CD4-positive, alpha-beta T cell treated with Interleukin-6 at 100 ng/mL for 8 hours (primary cell): Measurements from ENCODE around the gene WNT5A.
"Not testable (repeated sequence)": the region's sequence is repeated elsewhere in the genome, so short reads cannot be mapped to it uniquely, and the experiment has no call there.

Source experiments
- DNase-seq: peaks from one replicate; pipeline ENCODE4 v3.0.0-alpha.2; 2020; ENCODE audit warnings: mixed read lengths, low spot score

The WNT5A gene

DNA sequence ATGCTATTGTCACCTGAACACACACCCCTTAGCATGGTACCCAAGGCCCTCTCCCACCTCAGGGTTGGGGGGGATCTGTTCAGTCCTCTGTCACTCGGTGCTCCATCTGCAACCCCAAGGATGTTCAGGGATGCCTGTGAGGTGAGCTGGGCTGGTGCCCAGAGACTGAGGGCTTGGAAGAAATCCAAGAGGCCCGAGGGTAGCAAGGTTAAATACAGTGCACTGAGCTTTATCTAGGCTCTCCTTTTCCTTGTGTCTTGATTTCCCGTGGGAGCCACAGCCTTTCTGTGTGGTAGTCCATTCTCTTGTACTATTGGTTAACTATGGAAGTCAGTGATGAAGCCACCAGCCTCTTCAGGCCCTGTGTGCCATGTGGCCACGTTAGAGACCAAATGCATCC is 18.7 kb upstream of the WNT5A start:
- DNase-seq, result no peak

DNA sequence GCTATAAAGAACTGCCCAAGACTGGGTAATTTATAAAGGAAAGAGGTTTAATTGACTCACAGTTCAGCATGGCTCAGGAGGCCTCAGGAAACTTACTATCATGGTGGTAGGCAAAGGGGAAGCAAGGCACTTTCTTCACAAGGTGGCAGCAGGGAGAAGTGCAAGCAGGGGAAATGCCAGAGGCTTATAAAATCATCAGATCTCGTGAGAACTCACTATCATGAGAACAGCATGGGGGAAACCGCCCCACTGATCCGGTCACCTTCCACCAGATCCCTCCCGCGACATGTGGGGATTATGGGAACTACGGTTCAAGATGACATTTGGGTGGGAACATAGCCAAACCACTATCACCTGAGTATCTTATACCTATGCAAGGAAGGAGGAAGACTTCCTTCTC is 18.0 kb upstream of the WNT5A start:
- DNase-seq, result not testable (repeated sequence)

DNA sequence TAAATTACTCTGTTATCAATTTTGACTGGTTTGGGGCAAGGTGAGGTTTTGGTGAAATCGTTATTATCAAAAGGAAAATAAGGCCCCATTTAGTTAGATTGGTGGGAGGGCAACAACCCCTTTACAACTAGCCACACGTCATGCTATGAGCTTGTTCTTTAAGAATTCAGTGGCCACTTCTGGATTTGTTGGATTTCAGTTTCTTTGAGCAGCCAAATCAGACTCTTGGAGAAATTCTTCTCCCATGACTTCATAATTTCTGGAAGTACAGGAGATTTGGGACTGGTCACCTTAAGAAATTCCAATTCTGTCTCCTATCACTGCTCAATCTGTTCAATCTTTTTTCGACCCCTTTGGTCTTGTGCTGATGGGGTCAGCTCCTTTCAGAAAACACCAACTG is 14.8 kb upstream of the WNT5A start:
- no peak for DNase-seq

DNA sequence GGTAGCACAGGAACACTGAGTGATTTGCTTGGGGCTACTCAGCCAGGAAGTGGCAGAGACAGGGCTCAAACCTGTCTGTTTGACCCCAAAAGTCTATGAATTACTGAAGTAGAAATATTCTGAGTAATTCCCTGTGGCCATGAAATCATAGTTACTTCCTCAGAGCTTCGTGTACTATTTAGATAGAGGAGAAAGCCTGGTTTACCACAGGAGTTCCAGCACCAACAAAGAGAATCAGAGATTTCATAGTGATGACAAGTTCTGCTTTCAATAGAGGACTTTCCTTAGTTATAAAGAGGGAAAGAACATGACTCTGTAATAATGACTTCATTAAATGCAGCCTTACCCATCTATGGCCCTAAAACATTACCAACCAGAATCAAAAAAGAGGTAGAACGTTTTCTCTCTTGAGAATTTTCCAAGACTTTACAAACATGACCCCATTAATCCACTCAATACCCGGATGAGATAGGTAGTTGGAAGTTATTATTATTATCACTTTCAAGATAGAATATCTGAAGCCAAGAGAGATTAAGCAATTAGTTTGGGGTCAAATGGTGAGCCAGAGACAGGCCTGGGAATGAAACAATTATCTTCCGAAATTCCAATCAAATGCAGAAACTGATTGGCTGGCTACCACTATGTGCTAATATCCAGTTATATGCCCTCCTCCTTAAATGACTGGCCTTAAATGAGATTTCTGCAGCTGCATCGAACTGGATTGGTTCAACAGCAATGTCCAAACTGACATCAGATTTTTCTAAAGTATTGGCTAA is 13.6 kb upstream of the WNT5A start:
- no peak for DNase-seq

DNA sequence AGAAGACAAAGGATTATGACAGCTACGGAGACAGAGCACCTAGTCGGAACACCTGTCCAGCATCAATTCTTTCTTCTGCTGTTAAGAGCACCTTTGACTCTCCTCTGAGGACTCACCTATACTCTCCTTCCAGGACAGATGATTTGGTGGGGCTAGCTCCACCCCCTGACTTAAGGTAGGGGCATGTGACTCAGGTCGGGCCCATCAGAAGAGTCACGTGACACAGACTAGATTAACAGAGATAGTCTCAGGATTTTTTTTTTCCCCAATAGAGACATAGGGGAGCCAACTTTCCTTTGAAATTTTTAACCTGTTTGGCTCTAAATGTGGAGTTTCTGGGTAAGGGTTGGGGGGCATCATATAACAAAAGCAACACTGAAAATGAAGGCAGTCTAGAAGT is 11.4 kb upstream of the WNT5A start:
- no peak for DNase-seq

DNA sequence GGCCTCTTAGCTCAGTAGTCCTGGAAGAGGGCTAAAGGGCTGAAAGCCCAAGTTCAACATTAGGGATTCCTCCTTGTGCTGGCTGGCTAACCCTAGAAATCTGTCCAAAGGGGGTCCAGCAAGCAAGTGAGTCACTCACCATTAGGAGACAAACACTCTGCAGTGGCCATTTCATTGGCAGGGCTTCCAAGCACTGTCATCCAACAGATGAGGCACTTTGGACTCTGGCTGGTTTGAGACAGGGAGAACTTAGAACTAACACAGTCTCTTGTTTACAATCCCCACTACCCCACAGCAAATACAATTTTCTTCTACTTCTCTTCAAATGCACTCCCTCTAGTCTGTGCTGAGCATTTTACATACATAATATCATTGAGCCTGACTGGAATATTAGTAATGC is 10.1 kb upstream of the WNT5A start:
- DNase-seq, result no peak

DNA sequence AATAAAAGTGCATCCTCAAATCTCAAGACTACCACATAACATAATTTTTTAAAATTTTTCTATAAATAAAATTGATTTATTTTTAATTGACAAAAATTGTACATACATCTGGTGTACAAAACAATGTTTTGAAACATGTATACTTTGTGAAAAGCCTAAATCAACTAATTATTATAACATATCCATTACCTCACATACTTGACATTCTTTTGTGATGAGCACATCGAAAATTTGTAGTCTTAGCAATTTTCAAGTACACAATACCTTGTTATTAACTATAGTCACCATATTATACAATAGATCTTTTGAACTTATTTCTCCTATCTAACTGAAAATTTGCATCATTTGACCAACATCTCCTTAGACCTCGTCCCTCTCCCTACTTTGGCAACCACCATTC is 7.9 kb upstream of the WNT5A start:
- DNase-seq, result no peak

DNA sequence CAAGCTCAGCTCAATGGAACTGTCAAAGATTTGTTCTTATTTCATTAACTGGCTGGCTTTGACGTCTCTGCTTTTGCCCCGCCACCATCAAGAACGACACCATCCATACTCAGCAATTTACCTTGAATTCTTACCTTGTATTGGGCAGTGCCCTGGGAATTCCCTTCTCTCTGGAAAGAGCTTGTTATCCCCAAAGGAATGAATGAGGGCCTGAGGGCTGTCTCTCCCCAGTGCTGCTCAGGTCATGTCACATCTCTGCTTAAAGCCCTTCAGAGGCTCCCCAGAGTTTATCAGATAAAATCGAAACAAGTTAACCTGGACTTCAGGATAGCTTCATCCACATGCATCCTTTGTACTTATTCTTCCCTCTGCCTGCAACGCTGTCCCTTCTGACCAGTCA is 5.9 kb upstream of the WNT5A start:
- DNase-seq, result no peak

DNA sequence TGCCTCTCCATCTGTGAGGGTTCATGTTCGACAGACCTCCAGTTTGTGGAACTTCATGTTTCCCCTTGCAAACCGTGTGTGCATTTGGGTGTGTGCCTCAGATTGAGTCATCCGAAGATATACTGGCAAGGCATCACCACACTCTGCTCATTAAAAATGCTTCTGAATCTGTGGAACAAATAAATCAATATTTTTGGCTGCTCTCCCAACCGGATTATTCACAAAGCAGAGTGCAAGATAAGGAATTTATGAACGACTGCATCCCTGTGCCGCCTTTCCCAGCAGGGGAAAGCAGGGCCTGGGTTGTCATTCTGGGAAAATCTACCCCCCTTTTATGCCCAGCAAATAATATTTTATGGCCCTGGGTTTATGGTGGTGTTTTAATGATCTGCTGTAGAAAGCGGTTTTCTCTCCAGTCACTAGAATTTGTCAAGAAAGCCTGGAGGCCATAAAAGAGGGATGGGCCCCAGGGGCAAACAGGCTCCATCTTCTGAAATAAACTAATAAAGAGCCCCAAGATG is 4.2 kb upstream of the WNT5A start:
- no peak for DNase-seq

DNA sequence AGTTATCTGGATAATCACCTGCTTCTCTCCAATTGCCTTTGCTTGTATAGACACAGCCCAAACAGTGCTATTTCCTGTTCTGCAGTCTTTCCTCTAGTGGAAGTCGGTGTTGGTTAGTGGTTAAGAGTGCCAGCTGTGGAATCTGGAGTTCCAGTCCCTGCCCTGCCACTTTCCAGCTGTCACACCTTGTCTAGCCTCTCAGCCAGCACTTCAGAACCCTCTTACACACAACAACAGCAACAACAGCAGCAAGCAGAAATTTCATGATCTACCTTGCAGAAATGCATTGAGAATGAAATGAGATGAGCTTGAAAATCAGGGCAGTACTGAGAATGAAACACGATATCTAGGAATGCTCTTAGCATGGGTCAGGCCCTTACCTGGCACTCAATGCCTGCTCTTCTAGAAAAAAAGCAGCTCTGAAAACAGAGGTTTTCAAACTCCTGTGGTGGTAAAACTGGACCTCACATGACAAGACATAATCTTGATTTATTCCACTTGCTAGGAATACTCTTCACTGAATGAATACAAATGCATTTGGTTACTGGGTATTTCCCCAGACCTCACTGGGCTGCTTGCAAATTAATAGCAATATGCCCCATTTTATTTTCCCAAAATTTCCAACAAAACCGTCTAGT is 3.3 kb upstream of the WNT5A start:
- no peak for DNase-seq

DNA sequence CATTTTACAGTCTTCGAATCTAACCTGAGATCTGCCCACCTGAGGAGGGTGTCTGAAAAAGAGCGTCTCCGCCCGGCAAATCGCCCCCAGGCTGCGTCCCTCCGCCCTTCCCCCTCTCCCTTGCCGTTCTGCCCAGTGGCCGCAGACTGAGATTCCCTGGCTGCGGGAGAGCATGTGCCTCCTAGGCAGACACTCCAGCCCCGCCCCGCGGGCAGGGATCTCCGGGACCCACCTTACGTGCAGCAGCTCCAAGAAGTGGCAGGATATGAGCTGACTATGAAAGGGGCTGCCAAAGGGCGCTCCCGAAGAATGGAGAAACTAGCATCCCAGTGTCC is 2.7 kb upstream of the WNT5A start:
- DNase-seq, result no peak

DNA sequence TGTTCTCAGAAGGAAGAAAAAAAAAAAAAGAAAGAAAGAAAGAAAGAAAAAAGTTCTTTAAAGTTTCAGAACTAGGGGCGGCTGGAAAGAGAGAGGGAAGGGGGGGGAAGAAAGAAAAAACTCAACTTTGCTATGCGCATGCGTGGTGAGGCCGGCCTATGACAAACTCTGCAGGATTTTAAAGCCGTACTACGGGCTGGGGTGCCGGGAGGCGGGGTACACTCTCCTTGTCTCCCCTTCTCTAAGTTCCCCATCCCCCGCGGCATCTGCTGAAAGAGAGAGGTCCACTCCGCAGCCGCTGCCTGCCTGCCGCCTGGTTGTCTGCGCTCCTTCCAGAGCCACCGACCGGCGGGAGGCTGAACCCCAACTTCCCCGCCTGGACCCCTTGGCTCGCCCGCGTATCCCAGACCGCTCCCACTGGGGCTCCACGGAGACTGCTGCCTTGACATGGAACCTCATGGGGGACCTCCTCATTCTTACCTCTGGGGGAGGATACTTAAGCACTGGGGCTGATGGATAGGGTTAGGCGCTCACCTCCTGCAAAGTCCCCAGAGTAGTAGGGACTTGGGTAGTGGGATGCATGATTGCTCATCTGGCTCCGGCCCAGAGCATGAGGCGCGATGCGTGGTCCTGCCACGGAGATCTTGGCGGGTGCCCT is 1.4 kb upstream of the WNT5A start:
- no peak for DNase-seq

DNA sequence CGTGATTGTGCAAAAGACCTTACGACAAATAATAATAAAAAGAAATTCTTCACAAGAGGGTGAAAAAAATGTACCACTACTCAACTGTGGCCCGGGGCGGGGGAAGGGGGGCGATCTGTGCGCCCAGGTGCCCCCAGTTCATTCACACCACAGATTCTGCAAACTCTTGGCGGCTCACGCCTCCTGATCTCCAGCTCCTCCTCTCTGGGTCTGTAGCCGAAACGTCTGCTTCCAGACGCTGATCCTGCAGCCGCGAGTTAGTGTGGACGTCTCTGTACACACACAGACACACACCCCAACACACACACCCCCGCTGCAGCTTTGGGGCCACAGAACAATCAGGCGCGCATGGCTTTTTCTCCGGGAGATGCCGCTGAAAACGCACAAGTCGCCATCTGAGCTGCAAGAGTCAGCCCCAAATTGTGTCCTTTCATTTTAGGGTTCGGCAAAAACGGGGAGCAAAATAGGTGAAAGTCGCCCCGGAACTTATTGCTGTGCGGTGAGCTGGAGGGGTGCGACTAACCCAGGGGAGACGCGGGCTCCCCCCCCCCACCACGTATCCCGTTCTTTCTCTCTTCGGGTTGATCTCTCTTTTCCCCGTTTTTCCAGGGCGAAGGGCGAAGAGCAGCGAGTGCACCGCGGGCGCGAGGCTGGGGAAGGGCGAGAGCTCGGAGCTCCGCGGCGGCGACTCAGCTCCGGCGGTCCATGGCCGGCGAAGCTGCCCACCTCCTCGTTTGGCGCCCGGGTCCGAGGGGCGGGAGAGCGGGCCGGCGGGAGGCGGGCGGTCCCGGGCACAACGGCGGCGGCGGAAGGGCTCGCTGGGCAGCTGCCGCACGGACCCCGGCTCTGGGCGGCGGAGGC is 505 bp upstream of the WNT5A start:
- no peak for DNase-seq

DNA sequence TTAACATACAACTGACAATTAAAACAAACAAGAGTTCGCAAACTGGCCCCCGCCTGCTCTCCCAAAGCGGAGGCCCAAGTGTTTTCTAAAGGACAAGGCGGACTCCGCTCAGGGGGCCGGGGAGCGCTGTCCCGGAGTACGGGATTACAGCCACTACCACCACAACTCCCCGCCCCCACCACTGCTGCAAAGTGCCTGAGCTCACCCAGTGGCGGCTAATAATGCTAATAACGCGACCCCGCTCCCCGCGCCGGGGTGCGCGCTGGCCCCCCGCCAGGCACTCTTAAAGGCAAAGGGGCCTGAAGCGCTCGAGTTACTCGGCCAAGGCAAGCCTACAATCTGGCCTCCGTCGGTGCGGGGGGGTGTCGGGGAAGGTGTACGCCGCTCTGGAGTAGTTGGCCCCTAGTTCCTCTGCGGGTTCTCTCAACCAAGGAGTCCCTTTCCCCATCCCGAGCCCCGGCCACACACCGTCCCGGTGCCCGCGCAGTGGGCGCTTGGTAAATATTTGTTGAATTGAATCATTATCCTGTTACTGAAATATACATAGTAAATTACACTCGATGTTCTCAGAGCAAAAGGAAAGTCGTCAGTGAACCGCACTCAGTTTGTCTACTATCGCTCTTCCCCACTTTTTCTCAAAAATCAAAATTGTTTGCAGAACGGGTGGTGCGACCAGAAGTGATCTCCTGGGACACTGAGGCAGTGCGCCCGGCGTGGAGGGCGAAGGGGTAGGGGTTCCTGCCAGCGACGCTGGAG is 827 bp downstream of the WNT5A start:
- no peak for DNase-seq

DNA sequence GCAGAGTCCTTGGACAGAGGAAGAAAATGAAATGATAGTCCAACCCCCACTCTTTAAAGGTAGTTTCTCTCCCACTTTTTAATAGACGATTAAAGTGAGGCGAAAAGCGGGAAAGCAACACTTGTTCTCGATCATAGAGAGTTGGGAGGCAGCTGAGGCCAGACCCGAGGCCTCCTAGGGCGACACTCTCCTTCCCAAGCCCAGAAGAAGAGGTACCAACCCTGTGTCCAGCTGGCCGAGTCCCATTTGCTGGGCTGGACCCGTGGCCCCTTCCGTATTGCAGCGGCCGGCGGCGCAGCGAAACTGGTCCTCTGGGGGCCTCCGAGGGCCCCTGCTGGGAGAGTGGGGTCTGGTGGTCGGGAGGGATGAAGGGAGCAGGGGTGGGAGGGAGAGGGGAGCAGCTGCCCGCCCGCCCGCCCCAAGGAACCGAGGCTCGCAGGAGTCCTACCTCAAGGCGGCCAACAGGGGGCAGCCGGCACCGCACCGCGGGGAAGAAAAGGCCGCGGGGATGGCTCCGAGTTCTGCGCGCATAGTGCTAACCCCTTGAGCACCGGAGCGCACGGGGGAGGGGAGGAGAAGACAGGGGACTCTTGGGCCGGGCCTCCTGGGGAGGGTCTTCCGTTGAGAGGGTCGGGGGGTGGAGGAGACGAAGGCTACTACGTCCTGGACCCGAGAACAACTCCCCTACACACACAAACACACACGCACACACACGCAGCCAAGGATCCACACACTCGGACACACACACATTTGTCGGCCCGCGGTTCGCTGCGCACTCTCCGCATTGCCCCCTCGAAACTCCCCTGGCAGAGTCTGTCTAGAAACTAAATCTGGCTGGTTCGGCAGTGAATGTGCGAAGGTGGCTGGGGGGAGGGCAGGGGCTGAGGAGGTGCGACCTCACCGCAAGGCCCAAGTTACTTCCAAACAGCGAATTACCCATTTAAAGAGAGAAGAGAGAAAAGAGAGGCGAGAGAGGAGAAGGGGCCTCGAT is 2.0 kb downstream of the WNT5A start:
- DNase-seq, result no peak

DNA sequence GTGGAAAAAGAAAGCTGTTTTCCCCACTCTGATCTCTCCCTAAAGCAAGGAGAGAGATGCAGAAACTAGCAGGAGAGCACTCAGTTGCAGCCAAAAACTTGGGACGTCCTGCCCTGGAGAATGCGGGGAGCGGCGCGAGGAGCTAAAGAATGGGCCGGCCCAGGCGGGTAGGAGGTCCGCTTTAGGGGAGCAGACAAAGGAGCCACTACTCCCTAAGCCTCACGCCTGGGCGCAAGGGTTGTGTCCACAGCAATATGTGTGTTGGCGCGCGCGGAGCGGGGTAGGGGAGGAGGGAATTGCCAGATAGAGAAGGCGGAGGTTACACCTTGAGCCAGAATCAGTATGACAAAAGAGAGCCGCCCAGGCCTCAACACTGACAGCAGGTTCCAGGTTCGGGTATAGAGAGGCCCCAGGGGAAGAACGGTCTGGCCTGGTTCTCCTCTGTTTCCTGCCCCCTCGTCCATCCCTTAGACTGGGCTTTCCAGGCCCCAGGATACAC is 2.9 kb downstream of the WNT5A start:
- DNase-seq, result no peak

DNA sequence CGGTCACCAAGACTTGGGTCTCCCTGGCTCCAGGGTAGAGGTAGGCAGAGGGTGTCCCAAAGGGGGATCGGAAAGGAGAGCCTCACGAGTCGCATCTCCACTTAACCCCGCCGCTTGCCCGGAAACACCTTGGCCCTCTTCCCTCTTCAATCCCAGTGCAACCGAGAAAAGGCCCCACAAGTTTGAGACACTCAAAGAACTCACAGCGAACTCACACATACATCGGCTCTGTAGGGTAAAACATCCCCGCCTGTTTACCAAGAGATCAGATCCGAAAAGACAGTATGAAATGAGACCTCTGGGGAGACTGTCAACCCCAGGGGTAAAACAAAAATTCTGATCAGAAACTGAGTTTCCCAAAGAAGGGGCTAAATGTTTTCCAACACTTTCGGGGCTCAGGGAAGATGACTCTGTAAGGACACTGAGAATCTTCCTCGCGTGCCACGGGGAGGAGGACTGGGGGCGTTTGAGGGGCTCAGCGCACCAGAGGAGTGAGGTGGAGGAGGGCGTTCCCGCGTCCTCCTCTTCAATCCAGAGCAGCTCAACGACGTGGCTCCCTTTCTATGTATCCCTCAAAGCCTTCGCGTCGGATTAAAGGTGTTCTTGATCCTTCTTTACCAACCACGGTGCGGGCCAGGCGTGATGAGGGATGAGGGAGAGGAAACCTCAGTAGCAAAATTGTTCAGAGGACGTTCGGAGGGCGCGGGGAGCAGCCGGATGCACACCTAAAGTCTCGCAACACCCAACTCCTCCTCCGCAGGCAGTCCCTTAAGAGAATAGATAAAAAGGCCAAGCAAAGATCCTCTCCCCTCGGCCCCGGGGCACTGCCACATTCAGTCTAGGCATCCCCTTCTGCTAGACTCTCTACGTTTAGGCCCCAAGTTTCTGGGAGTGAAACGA is 3.7 kb downstream of the WNT5A start:
- no peak for DNase-seq

DNA sequence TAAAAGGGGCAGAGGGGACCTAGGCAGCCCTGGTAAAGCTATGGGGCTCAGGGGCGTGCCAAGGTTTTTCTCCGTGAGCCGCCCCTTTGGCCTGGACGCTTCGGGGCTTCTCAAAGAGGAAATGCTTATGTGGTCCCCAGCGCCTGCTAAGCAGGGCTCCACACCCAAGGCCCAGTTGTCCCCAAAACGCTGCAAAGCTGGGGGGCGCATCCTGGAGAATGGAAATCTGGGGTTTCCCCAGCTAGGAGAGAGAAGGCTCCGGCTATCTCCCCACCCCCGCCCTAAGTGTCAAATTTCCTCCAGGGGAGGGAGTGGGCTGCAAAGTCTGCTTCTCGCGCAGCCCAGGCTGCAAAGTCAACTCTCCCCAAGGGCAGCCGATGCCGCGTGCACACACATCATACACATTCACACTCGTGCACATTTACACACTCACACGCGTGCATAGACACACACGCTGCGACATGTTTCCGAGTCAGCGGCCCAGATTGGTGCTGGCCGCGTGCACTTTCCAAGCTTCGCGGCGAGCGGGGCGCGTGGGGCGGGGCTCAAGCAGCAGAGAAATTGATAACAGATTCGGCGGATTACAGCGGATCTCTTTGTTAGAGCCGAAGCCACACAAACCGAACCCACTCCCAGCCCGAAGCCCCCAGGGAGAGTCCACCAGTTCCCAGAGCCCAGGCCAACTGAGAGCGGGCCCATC is 4.5 kb downstream of the WNT5A start:
- no peak for DNase-seq
